Sigmoid colon (tissue), 7 donors: ENCODE results near the gene AIFM1. TPM values are rescaled to one million over a fixed set of nuclear protein-coding genes. Genes with fewer than 3 reads are reported as not detected.

ENCODE experiments used
- DNase-seq: peaks from one replicate; pipeline ENCODE4 v3.0.0-alpha.2; 2019
- H3K27ac ChIP-seq, 4 donors: fragments of 200-600 bp; sonication (generic); one replicate each; pipeline ENCODE4 v1.5.1; 2016 to 2019; ENCODE audit warnings: mild to moderate bottlenecking in 1 of 4
- H3K27me3 ChIP-seq, 3 donors: fragments of 200-600 bp; sonication (generic); one replicate each; pipeline ENCODE4 v1.5.1; 2019; ENCODE audit warnings: mild to moderate bottlenecking in 1 of 3
- H3K36me3 ChIP-seq, 4 donors: fragments of 200-600 bp; sonication (generic); one replicate each; pipeline ENCODE4 v1.5.1; 2016 to 2019
- H3K4me1 ChIP-seq, 4 donors: fragments of 200-600 bp; sonication (generic); one replicate each; pipeline ENCODE4 v1.5.1; 2017 to 2019
- H3K4me3 ChIP-seq, 4 donors: fragments of 200-600 bp; sonication (generic); one replicate each; pipeline ENCODE4 v1.5.1; 2017 to 2019; ENCODE audit warnings: mild to moderate bottlenecking in 2 of 4, moderate library complexity in 1 of 4
- H3K9me3 ChIP-seq, 4 donors: fragments of 200-600 bp in 3 of 4; sonication (generic) in 3 of 4; one replicate each; pipeline versions ENCODE4 v1.5.1 to v1.6.1; 2013 to 2019
- EP300 ChIP-seq, 4 donors: sonication (generic); formaldehyde crosslinking; IDR thresholded peaks; one replicate each; pipeline ENCODE4 v1.6.1; 2017; ENCODE audit warnings: antibody characterized with exemption in 4 of 4
- POLR2A ChIP-seq, 2 donors: fragments of 450-650 bp; IDR thresholded peaks; one replicate each; pipeline ENCODE4 v1.6.1; 2016; ENCODE audit warnings: antibody characterized with exemption in 2 of 2, mild to moderate bottlenecking in 2 of 2, moderate library complexity in 2 of 2
- POLR2AphosphoS5 ChIP-seq, 4 donors: sonication (generic); formaldehyde crosslinking; IDR thresholded peaks; one replicate each; pipeline ENCODE4 v1.6.1; 2017; ENCODE audit warnings: antibody characterized with exemption in 4 of 4
- WGBS, 2 donors: extraction: QIAGEN DNeasy Blood & Tissue Kit; methylation state at CpG; one replicate each; pipeline ENCODE4 v1.1.7; 2013; 5-methylcytosine and 5-hydroxymethylcytosine counted together
- intact Hi-C: fragments of 100-400 bp; cut with DNase I; formaldehyde crosslinking; loops from one replicate; pipeline ENCODE4 v1.15.1; 2023
- polyA plus RNA-seq, 3 donors: library from polyadenylated mRNA; stranded (reverse); fragments of 200-250 nt; gene quantifications; one replicate each; pipeline ENCODE4 v1.2.3, GENCODE V29; 2013
- total RNA-seq, 4 donors: library from RNA; depleted of rRNA; stranded (reverse); fragments of >200 nt; gene quantifications; one replicate each; pipeline ENCODE4 v1.1.0, GENCODE V29; 2016
- TF ChIP-seq, protein P1 (sequence below), 4 experiments: fragments of 450-650 bp in 3 of 4; fragments of 200-600 bp in 1 of 4; IDR thresholded peaks; one replicate each; pipeline ENCODE4 v1.5.1; 2016 to 2019; ENCODE audit warnings: antibody characterized with exemption in 4 of 4, mild to moderate bottlenecking in 3 of 4, moderate library complexity in 2 of 4
- donor health status: healthy with polysubstance abuse.
- donor health status: Bipolar disorder and iron deficiency.
- donor health status: healthy.

The AIFM1 gene
- total and polyA plus RNA-seq, 7 donors, result 9.7 to 55.9 (median 19.8) TPM

DNA sequence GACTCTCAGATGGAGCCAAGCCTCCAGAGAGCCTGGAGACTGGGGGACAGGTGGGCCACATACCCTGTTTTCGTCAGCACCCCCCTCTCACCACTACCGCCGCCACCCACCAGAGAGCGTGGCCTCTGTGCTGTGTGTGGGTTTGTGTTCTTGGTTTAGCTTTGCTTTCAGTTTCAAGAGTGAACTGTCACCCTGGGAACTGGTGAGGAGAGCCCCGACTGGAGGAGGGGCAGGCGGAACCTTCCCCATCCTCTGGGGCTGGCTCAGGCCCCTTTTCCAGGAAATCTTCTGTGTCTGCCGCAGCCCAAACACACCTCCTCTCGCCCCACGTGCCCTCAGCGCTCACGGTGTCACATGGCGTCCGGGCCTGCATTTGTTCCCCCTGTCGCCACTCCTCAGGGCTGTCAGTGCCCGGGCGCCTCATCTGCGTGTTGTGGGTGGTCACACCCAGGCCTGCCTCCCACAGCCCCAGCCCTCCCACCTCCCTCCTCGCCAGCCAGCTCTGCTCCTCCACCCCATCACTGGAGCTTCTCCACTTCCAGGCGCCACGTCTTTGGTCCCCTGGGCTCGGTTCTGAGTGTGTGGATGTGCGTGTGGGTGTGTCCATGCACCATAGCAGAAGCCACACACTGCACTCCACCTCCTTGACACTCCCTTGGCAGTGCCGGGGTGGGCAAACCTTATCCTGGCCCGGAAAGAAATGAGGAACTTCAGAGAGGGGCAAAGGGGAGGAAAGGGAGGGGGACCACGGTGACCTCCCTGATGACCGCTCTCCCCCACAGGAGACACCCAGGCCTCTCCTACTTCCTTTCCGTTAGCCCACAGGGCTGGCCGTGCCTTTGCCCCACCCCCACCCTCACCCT is 83.2 kb downstream of the AIFM1 start:
- Histone ChIP-seq H3K9me3 (no peaks in the 10 kb centered on the region), H3K4me3 (no peak overlapping the region), H3K36me3 (no peaks in the 10 kb centered on the region), H3K27ac (peak overlapping the region; percentile 17 to 52 (median 34)), H3K27me3 (no peaks in the 10 kb centered on the region), H3K4me1 (peaks cover 0 to 17% (median 8%) of the 10 kb centered on the region in 4 donors)
- WGBS, 2 donors, result 10 to 68% methylated on average over 28 of the region's 28 CpGs
- no peak for TF ChIP-seq POLR2AphosphoS5 (IDR thresholded peaks at IDR 0.05)
- TF ChIP-seq EP300 (IDR thresholded peaks at IDR 0.05), result no peak
- TF ChIP-seq, protein P1, sequence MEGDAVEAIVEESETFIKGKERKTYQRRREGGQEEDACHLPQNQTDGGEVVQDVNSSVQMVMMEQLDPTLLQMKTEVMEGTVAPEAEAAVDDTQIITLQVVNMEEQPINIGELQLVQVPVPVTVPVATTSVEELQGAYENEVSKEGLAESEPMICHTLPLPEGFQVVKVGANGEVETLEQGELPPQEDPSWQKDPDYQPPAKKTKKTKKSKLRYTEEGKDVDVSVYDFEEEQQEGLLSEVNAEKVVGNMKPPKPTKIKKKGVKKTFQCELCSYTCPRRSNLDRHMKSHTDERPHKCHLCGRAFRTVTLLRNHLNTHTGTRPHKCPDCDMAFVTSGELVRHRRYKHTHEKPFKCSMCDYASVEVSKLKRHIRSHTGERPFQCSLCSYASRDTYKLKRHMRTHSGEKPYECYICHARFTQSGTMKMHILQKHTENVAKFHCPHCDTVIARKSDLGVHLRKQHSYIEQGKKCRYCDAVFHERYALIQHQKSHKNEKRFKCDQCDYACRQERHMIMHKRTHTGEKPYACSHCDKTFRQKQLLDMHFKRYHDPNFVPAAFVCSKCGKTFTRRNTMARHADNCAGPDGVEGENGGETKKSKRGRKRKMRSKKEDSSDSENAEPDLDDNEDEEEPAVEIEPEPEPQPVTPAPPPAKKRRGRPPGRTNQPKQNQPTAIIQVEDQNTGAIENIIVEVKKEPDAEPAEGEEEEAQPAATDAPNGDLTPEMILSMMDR (IDR thresholded peaks at IDR 0.05), result no peak
- TF ChIP-seq POLR2A (IDR thresholded peaks at IDR 0.05), result no peak
- DNase-seq, result peak; percentile 72
- intact Hi-C loops, result loop anchor here (5.0 kb wide), 1 partner anchor 90 kb away; the partner anchor contains the start of gene RAB33A

DNA sequence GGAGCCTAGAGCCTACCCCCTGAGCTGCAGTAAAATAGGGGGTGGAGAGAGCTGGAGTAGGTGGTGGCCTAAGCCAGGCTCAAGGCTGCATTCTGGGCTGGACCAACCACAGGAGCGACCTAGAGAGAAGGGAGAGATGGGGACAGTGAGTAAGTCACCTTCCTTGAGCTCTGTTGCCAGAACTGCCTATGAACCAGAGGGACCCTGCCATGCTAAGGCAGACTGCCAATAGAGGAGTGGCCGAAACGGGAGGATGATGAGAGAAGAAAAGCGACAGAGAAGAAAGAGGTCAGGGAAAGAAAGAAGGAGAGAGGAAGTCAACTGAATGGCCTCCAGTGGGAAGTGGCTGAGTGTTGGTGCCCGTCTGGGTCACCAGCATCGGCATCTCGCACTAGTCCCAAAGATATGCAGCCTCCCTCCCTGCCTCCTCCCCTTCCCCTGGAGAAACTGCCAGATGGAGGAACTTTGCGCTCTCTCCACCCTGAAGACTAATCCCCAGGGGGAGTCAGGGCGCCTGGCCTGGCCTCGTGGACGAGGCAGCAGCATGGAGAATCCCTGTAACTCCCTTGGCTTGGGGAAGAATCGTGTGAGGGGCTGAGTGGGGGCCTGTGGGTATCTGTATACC is 84.1 kb downstream of the AIFM1 start:
- H3K27ac ChIP-seq, result peak overlapping the region; percentile 17 to 52 (median 34)
- H3K36me3 ChIP-seq, result no peaks in the 10 kb centered on the region
- peaks cover 0 to 17% (median 8%) of the 10 kb centered on the region in 4 donors for H3K4me1 ChIP-seq
- no peak for DNase-seq
- no peak overlapping the region for H3K4me3 ChIP-seq
- WGBS, 2 donors, result 49 to 74% methylated on average over 12 of the region's 12 CpGs
- no peaks in the 10 kb centered on the region for H3K27me3 ChIP-seq
- H3K9me3 ChIP-seq, result no peaks in the 10 kb centered on the region
- TF ChIP-seq EP300 (IDR thresholded peaks at IDR 0.05), result no peak
- no peak for TF ChIP-seq POLR2A (IDR thresholded peaks at IDR 0.05)
- TF ChIP-seq, protein P1 (IDR thresholded peaks at IDR 0.05), result no peak
- TF ChIP-seq POLR2AphosphoS5 (IDR thresholded peaks at IDR 0.05), result no peak
- intact Hi-C loops, result loop anchor here (2.0 to 5.0 kb wide), 2 partner anchors 39 to 91 kb away; partner anchors contain the start of gene RAB33A

DNA sequence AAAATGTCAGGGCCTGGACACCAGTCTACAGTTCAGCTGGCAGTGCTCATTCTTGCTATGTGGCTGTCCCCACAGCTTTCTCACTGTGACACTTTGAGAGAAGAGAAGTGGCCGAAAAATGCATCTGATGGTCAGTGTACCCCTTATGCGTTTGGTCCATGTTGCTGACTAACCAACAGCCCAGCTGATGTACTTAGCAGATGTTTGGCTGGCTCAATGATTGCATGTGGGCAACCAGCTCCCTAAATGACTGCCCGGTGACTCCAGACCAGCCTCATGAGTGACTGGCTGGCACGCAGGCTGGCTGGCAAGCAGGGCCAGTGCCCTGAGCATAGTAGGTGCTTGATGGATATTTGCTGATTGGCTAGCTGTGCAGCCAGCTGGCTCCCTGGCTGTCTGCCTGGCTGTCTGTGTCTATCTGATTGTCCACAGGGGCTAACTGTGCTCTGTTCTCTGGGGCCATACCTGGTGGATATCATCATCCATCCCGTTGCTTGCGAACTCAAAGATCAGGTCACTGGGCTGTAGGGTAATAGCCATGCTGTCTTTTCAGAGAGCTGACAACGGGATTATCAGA is 84.8 kb downstream of the AIFM1 start:
- 85 to 90% methylated on average over 7 of the region's 7 CpGs for WGBS, 2 donors
- TF ChIP-seq EP300 (IDR thresholded peaks at IDR 0.05), result no peak
- TF ChIP-seq POLR2A (IDR thresholded peaks at IDR 0.05), result no peak
- TF ChIP-seq, protein P1 (IDR thresholded peaks at IDR 0.05), result no peak
- TF ChIP-seq POLR2AphosphoS5 (IDR thresholded peaks at IDR 0.05), result no peak
- no peaks in the 10 kb centered on the region for H3K27me3 ChIP-seq
- H3K4me1 ChIP-seq, result peaks cover 0 to 17% (median 8%) of the 10 kb centered on the region in 4 donors
- H3K4me3 ChIP-seq, result no peak overlapping the region
- H3K36me3 ChIP-seq, result no peaks in the 10 kb centered on the region
- no peak for DNase-seq
- intact Hi-C loops, result loop anchor here (2.0 to 5.0 kb wide), 2 partner anchors 40 to 91 kb away; partner anchors contain the start of gene RAB33A
- no peaks in the 10 kb centered on the region for H3K9me3 ChIP-seq
- H3K27ac ChIP-seq, result peak overlapping the region in 2 of 4 donors; percentile 37 to 52

DNA sequence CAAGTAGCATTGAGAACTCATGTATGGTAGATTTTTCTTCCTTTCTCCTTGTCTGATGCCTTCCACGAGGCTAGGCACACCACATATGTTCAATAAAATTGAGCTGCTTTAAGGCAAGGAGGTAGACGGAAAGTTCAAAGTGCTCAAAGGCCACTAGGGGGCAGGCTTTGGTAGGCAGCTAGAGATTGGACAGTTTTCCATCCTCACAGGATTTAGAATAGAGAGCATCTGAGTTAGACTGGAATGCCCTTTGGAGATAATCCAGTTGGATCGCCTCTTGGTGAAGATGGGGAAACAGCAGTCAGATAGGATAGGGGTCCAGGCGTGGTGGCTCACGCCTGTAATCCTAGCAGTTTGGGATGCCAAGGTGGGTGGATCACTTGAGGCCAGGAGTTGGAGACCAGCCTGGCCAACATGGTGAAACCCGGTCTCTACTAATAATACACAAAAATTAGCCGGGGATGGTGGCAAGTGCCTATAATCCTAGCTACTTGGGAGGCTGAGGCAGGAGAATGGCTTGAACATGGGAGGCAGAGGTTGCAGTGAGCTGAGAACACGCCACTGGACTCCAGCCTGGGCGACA is 85.7 kb downstream of the AIFM1 start:
- peak; percentile 83 for DNase-seq
- no peaks in the 10 kb centered on the region for H3K36me3 ChIP-seq
- no peak overlapping the region for H3K27ac ChIP-seq
- 43 to 51% methylated on average over 9 of the region's 9 CpGs for WGBS, 2 donors
- TF ChIP-seq, protein P1 (IDR thresholded peaks at IDR 0.05), result peak; percentile 13 to 54 (median 52)
- no peak for TF ChIP-seq POLR2A (IDR thresholded peaks at IDR 0.05)
- TF ChIP-seq POLR2AphosphoS5 (IDR thresholded peaks at IDR 0.05), result peak in 1 of 4 donors; percentile 18
- H3K4me3 ChIP-seq, result no peak overlapping the region
- intact Hi-C loops, result loop anchor here (1.0 to 5.0 kb wide), 3 partner anchors 41 to 112 kb away; partner anchors contain the start of gene RAB33A
- H3K27me3 ChIP-seq, result no peaks in the 10 kb centered on the region
- peaks cover 0 to 17% (median 8%) of the 10 kb centered on the region in 4 donors for H3K4me1 ChIP-seq
- no peaks in the 10 kb centered on the region for H3K9me3 ChIP-seq
